Prostate gland (tissue), 2 donors: ENCODE results near the gene HTR3D. TPM values are rescaled to one million over a fixed set of nuclear protein-coding genes. Genes with fewer than 3 reads are reported as not detected.

Experiments used
- DNase-seq: peaks from one replicate; pipeline ENCODE4 v3.0.0-alpha.2; 2019; ENCODE audit warnings: low spot score
- H3K27ac ChIP-seq, 2 donors: fragments of 200-600 bp; sonication (generic); 2 replicates each; pipeline ENCODE4 v1.5.1; 2017 to 2019
- H3K27me3 ChIP-seq: fragments of 200-600 bp; sonication (generic); replicated peaks from 2 replicates; pipeline ENCODE4 v1.5.1; 2019; ENCODE audit not compliant: insufficient read depth
- H3K36me3 ChIP-seq, 2 donors: fragments of 200-600 bp; sonication (generic); 1 replicate in 1 of 2; 2 replicates in 1 of 2; pipeline versions ENCODE4 v1.5.1 to v1.8.1; 2017 to 2019
- H3K4me1 ChIP-seq: fragments of 200-600 bp; sonication (generic); replicated peaks from 2 replicates; pipeline ENCODE4 v1.5.1; 2019
- H3K4me3 ChIP-seq, 2 donors: fragments of 200-600 bp; sonication (generic); 2 replicates each; pipeline ENCODE4 v1.5.1; 2017 to 2019
- H3K9me3 ChIP-seq: fragments of 200-600 bp; sonication (generic); 2 replicates; pipeline ENCODE4 v1.5.1; 2017
- CTCF ChIP-seq, 4 experiments: fragments of 200-600 bp in 2 of 4; fragments of 450-650 bp in 2 of 4; sonication (generic) in 2 of 4; IDR thresholded peaks; 1 replicate in 3 of 4; 2 replicates in 1 of 4; pipeline ENCODE4 v1.5.1; 2016 to 2019; ENCODE audit warnings: antibody characterized with exemption in 4 of 4, mild to moderate bottlenecking in 2 of 4, moderate library complexity in 2 of 4
- POLR2A ChIP-seq: fragments of 450-650 bp; IDR thresholded peaks from one replicate; pipeline ENCODE4 v1.6.1; 2016; ENCODE audit warnings: antibody characterized with exemption, mild to moderate bottlenecking
- POLR2AphosphoS5 ChIP-seq: sonication (generic); formaldehyde crosslinking; IDR thresholded peaks from one replicate; pipeline ENCODE4 v1.6.1; 2017; ENCODE audit warnings: antibody characterized with exemption
- WGBS: methylation state at CpG from one replicate; pipeline ENCODE4 v1.1.5; 2018; 5-methylcytosine and 5-hydroxymethylcytosine counted together
- intact Hi-C: fragments of 100-400 bp; cut with DNase I; formaldehyde crosslinking; loops from one replicate; pipeline ENCODE4 v1.14.2; 2022
- total RNA-seq, 2 donors: library from RNA; depleted of rRNA; stranded (reverse); fragments of >200 nt; gene quantifications; one replicate each; pipeline ENCODE4 v1.1.0, GENCODE V29; 2016

HTR3D gene
- total RNA-seq, 2 donors from 2014 or later: not detected

DNA sequence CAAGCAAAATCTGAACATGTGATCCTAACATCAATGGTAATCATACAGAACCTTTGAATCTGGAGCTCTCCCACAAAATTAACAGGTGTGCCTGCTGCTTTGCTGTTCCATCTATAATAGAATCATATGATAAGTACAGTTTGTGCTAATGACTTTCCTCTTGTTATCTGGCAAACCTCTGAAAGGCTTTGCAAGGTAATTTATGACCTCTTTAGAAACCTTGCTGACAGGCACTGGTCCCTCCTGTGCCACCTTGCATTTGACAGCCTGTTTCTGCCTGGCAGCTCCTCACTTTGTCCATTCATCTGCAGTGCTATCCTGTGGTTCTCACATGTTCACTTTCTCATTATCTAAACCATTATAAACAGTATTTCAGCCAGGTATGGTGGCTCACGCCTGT lies 11.1 kb downstream of the HTR3D start:
- WGBS: 83% methylated on average over 1 of the region's 1 CpG

GRCh38 chr3:184045995-184046394 lies 14.5 kb downstream of the HTR3D start:
- no peaks in the 10 kb centered on the region for H3K27me3 ChIP-seq
- TF ChIP-seq POLR2AphosphoS5 (no peak), CTCF (IDR thresholded peaks at IDR 0.05) (no peak), POLR2A (no peak)
- no peak overlapping the region for H3K27ac ChIP-seq
- H3K9me3 ChIP-seq: no peaks in the 10 kb centered on the region
- intact Hi-C loops: no loop called here
- 92% methylated on average over 5 of the region's 5 CpGs for WGBS
- no peak overlapping the region for H3K4me3 ChIP-seq
- no peak for DNase-seq
- no peaks in the 10 kb centered on the region for H3K36me3 ChIP-seq
- no peaks in the 10 kb centered on the region for H3K4me1 ChIP-seq

More for the DNA sequence above, 11.1 kb downstream of the HTR3D start:
- H3K4me3 ChIP-seq: no peak overlapping the region
- H3K27ac ChIP-seq: no peak overlapping the region
- DNase-seq: no peak
- no peaks in the 10 kb centered on the region for H3K27me3 ChIP-seq
- no peaks in the 10 kb centered on the region for H3K36me3 ChIP-seq
- TF ChIP-seq POLR2AphosphoS5: no peak
- TF ChIP-seq CTCF (IDR thresholded peaks at IDR 0.05): no peak
- no peak for TF ChIP-seq POLR2A
- H3K4me1 ChIP-seq: no peaks in the 10 kb centered on the region
- no peaks in the 10 kb centered on the region for H3K9me3 ChIP-seq
- intact Hi-C loops: no loop called here

DNA sequence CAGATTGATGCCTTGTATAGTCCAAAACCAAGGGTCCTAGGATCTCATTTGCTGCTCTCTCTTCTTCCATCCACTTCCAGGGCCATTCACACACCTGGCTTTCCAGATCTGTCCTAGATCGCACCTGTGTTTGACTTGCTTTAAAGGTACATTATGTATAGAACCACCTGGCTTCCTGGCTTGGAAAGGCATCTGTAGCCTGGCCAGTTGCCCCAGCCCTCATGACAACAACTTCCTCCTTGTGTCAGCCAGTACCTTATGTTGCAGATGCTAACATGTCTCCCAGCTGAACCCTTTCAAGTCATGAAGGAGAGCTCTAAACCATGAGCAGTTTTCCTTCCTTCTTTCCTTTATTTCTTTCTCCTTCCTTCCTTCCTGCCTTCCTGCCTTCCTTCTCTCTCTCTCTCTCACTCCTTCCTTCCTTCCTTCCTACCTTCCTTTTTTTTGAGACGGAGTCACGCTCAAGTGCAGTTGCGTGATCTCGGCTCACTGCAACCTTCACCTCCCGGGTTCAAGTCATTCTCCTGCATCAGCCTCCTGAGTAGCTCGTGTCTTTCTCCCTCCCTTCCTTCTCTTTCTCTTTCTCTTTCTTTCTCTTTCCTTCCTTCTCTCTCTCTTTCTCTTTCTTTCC lies 18.8 kb downstream of the HTR3D start:
- intact Hi-C loops: no loop called here
- H3K27ac ChIP-seq: no peak overlapping the region
- 81% methylated on average over 7 of the region's 7 CpGs for WGBS
- H3K36me3 ChIP-seq: no peaks in the 10 kb centered on the region
- DNase-seq: peak; percentile 39
- no peaks in the 10 kb centered on the region for H3K4me1 ChIP-seq
- H3K27me3 ChIP-seq: no peaks in the 10 kb centered on the region
- no peaks in the 10 kb centered on the region for H3K9me3 ChIP-seq
- TF ChIP-seq CTCF (IDR thresholded peaks at IDR 0.05): no peak
- no peak for TF ChIP-seq POLR2AphosphoS5
- TF ChIP-seq POLR2A: no peak
- H3K4me3 ChIP-seq: no peak overlapping the region

DNA sequence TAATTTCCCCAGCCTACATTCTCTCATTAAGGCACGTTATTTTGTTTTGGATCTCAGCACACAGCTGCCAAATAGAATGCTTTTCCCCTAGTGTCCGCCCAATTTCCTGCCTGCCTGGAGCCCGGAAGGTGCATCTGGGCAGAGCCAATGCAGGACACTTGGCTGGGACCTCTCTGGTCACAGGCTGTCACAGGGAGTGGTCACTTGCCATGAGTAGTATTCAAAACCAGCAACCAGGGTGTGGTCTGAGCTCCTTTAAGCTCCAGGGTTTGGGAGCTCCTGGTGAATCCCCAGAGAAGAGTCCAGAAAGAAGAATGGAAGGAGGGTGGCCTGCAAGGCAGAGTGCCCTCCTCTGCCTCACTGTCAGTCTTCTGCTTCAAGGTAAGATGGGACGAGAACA lies 21.2 kb downstream of the HTR3D start, which contains the start of gene HTR3C:
Gene HTR3C (plus strand): TSS at position 281 of the 400 bp plus-strand sequence. CDS start 34 bp downstream, at position 315.
- no peaks in the 10 kb centered on the region for H3K4me1 ChIP-seq
- TF ChIP-seq POLR2A: no peak
- TF ChIP-seq POLR2AphosphoS5: no peak
- TF ChIP-seq CTCF (IDR thresholded peaks at IDR 0.05): no peak
- DNase-seq: no peak
- no peak within 1 kb of the TSS for H3K27ac ChIP-seq
- intact Hi-C loops: no loop called here
- H3K9me3 ChIP-seq: no peaks in the 10 kb centered on the region
- 65% methylated on average over 4 of the region's 4 CpGs for WGBS
- H3K4me3 ChIP-seq: no peak within 1 kb of the TSS
- H3K36me3 ChIP-seq: no peaks in the 10 kb centered on the region
- no peaks in the 10 kb centered on the region for H3K27me3 ChIP-seq

- Histone ChIP-seq H3K9me3 (no peaks in the 10 kb centered on the region), H3K27me3 (no peaks in the 10 kb centered on the region), H3K4me3 (no peak overlapping the region), H3K27ac (no peak overlapping the region), H3K4me1 (no peaks in the 10 kb centered on the region), H3K36me3 (no peaks in the 10 kb centered on the region)
- TF ChIP-seq POLR2A: no peak
- TF ChIP-seq CTCF (IDR thresholded peaks at IDR 0.05): no peak
- TF ChIP-seq POLR2AphosphoS5: no peak
- WGBS: 67% methylated on average over 9 of the region's 9 CpGs
- intact Hi-C loops: no loop called here
- DNase-seq: no peak
Measured at GRCh38 chr3:184058029-184058428, 26.5 kb downstream of the HTR3D start.
